Measurements from ENCODE around the gene PPP1R27. TPM values are rescaled to one million over a fixed set of nuclear protein-coding genes. Genes with fewer than 3 reads are reported as not detected.

PPP1R27 gene
- total and polyA plus RNA-seq, 9 donors: 0.22 TPM; not detected in 8

GRCh38 chr17:81802048-81802758, 32.6 kb downstream of the PPP1R27 start:
- no peak overlapping the region for H3K27ac ChIP-seq
- TF ChIP-seq EP300 (IDR thresholded peaks at IDR 0.05) (no peak), CTCF (IDR thresholded peaks at IDR 0.05) (no peak)
- DNase-seq: no peak
- 74 to 77% (median 76%) methylated on average over 9 of the region's 9 CpGs for WGBS, 3 donors
- intact Hi-C loops (cut with DNase I): no loop called here
- H3K27me3 ChIP-seq: no peaks in the 10 kb centered on the region
- no peak overlapping the region for H3K4me3 ChIP-seq
- H3K4me1 ChIP-seq (ENCODE audit: insufficient read depth): no peaks in the 10 kb centered on the region
- H3K9me3 ChIP-seq: no peaks in the 10 kb centered on the region
- H3K36me3 ChIP-seq: no peaks in the 10 kb centered on the region

GRCh38 chr17:81801327-81801726, 33.5 kb downstream of the PPP1R27 start:
- H3K27me3 ChIP-seq: no peaks in the 10 kb centered on the region

GRCh38 chr17:81794509-81794908, 40.3 kb downstream of the PPP1R27 start:
- H3K4me3 ChIP-seq: no peak overlapping the region
- intact Hi-C loops (cut with DNase I): no loop called here

More at GRCh38 chr17:81801327-81801726, 33.5 kb downstream of the PPP1R27 start:
- no peak overlapping the region for H3K4me3 ChIP-seq
- no peaks in the 10 kb centered on the region for H3K36me3 ChIP-seq
- H3K9me3 ChIP-seq: no peaks in the 10 kb centered on the region
- no peak overlapping the region for H3K27ac ChIP-seq
- no peak for DNase-seq
- intact Hi-C loops (cut with DNase I): no loop called here
- WGBS, 3 donors: 78 to 86% (median 79%) methylated on average over 9 of the region's 9 CpGs
- no peaks in the 10 kb centered on the region for H3K4me1 ChIP-seq (ENCODE audit: insufficient read depth)
- TF ChIP-seq CTCF (IDR thresholded peaks at IDR 0.05): no peak
- TF ChIP-seq EP300 (IDR thresholded peaks at IDR 0.05): no peak
- TF ChIP-seq POLR2A (IDR thresholded peaks at IDR 0.05): no peak

DNA sequence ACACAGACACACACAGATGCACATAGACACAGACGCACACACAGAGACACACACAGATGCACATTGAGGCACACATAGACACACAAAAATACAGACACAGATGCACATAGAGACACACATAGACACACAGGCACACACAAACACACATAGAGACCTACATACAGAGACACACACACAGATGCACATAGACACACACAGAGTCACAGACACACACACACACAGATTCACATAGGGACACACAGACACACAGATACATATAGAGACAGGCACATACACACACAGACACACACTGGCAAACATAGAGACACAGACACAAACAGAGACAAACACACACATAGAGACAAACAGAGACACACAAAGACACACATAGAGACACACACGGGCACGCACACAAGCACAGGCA, 40.8 kb downstream of the PPP1R27 start:
- 82 to 86% (median 85%) methylated on average over 3 of the region's 3 CpGs for WGBS, 3 donors
- H3K36me3 ChIP-seq: no peaks in the 10 kb centered on the region
- no peak overlapping the region for H3K4me3 ChIP-seq
- H3K27ac ChIP-seq: no peak overlapping the region
- TF ChIP-seq EP300 (IDR thresholded peaks at IDR 0.05) (no peak), CTCF (IDR thresholded peaks at IDR 0.05) (no peak), POLR2A (IDR thresholded peaks at IDR 0.05) (no peak)
- no peaks in the 10 kb centered on the region for H3K27me3 ChIP-seq
- no peaks in the 10 kb centered on the region for H3K4me1 ChIP-seq (ENCODE audit: insufficient read depth)
- intact Hi-C loops (cut with DNase I): no loop called here
- H3K9me3 ChIP-seq: no peaks in the 10 kb centered on the region
- DNase-seq: no peak

More at GRCh38 chr17:81794509-81794908, 40.3 kb downstream of the PPP1R27 start:
- no peaks in the 10 kb centered on the region for H3K4me1 ChIP-seq (ENCODE audit: insufficient read depth)
- no peak for DNase-seq
- no peaks in the 10 kb centered on the region for H3K36me3 ChIP-seq
- H3K27me3 ChIP-seq: no peaks in the 10 kb centered on the region
- no peak for TF ChIP-seq CTCF (IDR thresholded peaks at IDR 0.05)
- TF ChIP-seq EP300 (IDR thresholded peaks at IDR 0.05): no peak
- no peak for TF ChIP-seq POLR2A (IDR thresholded peaks at IDR 0.05)
- no peaks in the 10 kb centered on the region for H3K9me3 ChIP-seq
- H3K27ac ChIP-seq: no peak overlapping the region
- WGBS, 3 donors: 15 to 26% (median 20%) methylated on average over 8 of the region's 8 CpGs

Data from ovary (tissue), 9 donors.